ENCODE results near the gene ITPKB.

DNA sequence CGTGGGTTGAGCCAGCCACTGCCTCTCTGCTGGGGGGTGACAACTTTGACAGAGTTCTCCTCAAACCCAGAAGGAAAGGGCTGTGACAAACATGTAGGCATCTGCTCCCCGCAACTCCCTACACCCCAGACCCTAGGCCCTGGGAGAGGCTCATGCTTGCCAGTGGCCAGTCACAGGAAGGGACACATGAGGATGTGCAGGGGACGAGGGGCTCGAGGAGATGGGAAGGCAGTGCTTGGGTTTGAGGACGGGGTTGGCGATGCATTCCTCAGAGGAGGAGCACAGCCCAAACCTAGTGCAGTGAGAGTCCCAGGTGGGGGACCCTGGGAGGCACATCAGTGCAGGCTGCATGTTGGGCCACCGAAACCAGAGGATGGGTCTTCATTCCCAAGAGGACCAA is 128.4 kb downstream of the ITPKB start:
- TF ChIP-seq, protein P1, sequence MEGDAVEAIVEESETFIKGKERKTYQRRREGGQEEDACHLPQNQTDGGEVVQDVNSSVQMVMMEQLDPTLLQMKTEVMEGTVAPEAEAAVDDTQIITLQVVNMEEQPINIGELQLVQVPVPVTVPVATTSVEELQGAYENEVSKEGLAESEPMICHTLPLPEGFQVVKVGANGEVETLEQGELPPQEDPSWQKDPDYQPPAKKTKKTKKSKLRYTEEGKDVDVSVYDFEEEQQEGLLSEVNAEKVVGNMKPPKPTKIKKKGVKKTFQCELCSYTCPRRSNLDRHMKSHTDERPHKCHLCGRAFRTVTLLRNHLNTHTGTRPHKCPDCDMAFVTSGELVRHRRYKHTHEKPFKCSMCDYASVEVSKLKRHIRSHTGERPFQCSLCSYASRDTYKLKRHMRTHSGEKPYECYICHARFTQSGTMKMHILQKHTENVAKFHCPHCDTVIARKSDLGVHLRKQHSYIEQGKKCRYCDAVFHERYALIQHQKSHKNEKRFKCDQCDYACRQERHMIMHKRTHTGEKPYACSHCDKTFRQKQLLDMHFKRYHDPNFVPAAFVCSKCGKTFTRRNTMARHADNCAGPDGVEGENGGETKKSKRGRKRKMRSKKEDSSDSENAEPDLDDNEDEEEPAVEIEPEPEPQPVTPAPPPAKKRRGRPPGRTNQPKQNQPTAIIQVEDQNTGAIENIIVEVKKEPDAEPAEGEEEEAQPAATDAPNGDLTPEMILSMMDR (IDR thresholded peaks at IDR 0.05; ENCODE audit: low read length), result no peak
- TF ChIP-seq EZH2 (IDR thresholded peaks at IDR 0.05; ENCODE audit: borderline replicate concordance, low read length), result no peak
